ENCODE results near the gene CDH24. TPM values are rescaled to one million over a fixed set of nuclear protein-coding genes. Genes with fewer than 3 reads are reported as not detected.

Gene CDH24
- total RNA-seq, 1 experiment from 2014 or later: 7.9 TPM

GRCh38 chr14:23052182-23052623 is 5.1 kb downstream of the CDH24 start:
- BruUV-seq (replicated peaks): no TSS peak
- no peaks in the 10 kb centered on the region for H3K27me3 ChIP-seq (replicated peaks; ENCODE audit: control insufficient read depth, insufficient read depth, low read length)
- Mint-ChIP-seq H3K4me1 (ENCODE audit: low read depth, unreplicated experiment) (peaks cover 15% of the 10 kb centered on the region), H3K4me3 (ENCODE audit: unreplicated experiment) (no peak overlapping the region), H3K36me3 (ENCODE audit: insufficient read depth, unreplicated experiment) (peaks cover 6% of the 10 kb centered on the region), H3K27ac (ENCODE audit: unreplicated experiment) (no peak overlapping the region), H3K27me3 (ENCODE audit: insufficient read depth, unreplicated experiment) (no peaks in the 10 kb centered on the region), H3K9me3 (ENCODE audit: unreplicated experiment) (no peaks in the 10 kb centered on the region)
- no peak for DNase-seq
- no peaks in the 10 kb centered on the region for H3K36me3 ChIP-seq (ENCODE audit: control insufficient read depth, insufficient read depth, low read length)
- POLR2A ChIA-PET: no interaction called here
- CTCF ChIA-PET: interaction anchor here (0.5 to 2.0 kb wide), 5 partner anchors 19 to 65 kb away, joined by 3 to 16 read pairs (median 6); no protein-coding TSS in a partner anchor
- H3K4me3 ChIP-seq (ENCODE audit: low read depth, low read length): no peak overlapping the region
- intact Hi-C loops (cut with micrococcal nuclease; ENCODE audit: unreplicated experiment): no loop called here
- TF ChIP-seq CTCF (IDR thresholded peaks at IDR 0.05; ENCODE audit: insufficient read depth in 1 of 2, low read depth in 1 of 2, low read length in 1 of 2, severe bottlenecking in 1 of 2, unreplicated experiment in 1 of 2): peak in 1 of 2 experiments; percentile 32
- H3K9me3 ChIP-seq: no peaks in the 10 kb centered on the region
- peaks cover 7% of the 10 kb centered on the region for H3K4me1 ChIP-seq

GRCh38 chr14:23051141-23052057 is 5.9 kb downstream of the CDH24 start:
- H3K9me3 Mint-ChIP-seq (ENCODE audit: unreplicated experiment): no peaks in the 10 kb centered on the region
- POLR2A ChIA-PET: no interaction called here
- BruUV-seq (replicated peaks): no TSS peak

GRCh38 chr14:23049011-23049410 is 8.3 kb downstream of the CDH24 start:
- no peak overlapping the region for H3K4me3 Mint-ChIP-seq (ENCODE audit: unreplicated experiment)
- H3K27me3 Mint-ChIP-seq (ENCODE audit: insufficient read depth, unreplicated experiment): no peaks in the 10 kb centered on the region
- TF ChIP-seq CTCF (IDR thresholded peaks at IDR 0.05; ENCODE audit: insufficient read depth in 1 of 2, low read depth in 1 of 2, low read length in 1 of 2, severe bottlenecking in 1 of 2, unreplicated experiment in 1 of 2): no peak
- no peaks in the 10 kb centered on the region for H3K27me3 ChIP-seq (replicated peaks; ENCODE audit: control insufficient read depth, insufficient read depth, low read length)
- H3K9me3 Mint-ChIP-seq (ENCODE audit: unreplicated experiment): no peaks in the 10 kb centered on the region
- H3K4me1 Mint-ChIP-seq (ENCODE audit: low read depth, unreplicated experiment): no peaks in the 10 kb centered on the region
- H3K27ac Mint-ChIP-seq (ENCODE audit: unreplicated experiment): no peak overlapping the region
- intact Hi-C loops (cut with micrococcal nuclease; ENCODE audit: unreplicated experiment): no loop called here
- CTCF ChIA-PET: no interaction called here
- H3K36me3 Mint-ChIP-seq (ENCODE audit: insufficient read depth, unreplicated experiment): no peaks in the 10 kb centered on the region
- POLR2A ChIA-PET: no interaction called here
- no peak for DNase-seq
- H3K4me1 ChIP-seq: peaks cover 11% of the 10 kb centered on the region
- H3K9me3 ChIP-seq: no peaks in the 10 kb centered on the region
- no TSS peak for BruUV-seq (replicated peaks)
- H3K36me3 ChIP-seq (ENCODE audit: control insufficient read depth, insufficient read depth, low read length): no peaks in the 10 kb centered on the region
- no peak overlapping the region for H3K4me3 ChIP-seq (ENCODE audit: low read depth, low read length)

More at GRCh38 chr14:23051141-23052057, 5.9 kb downstream of the CDH24 start:
- Histone ChIP-seq H3K4me3 (ENCODE audit: low read depth, low read length) (no peak overlapping the region), H3K27me3 (replicated peaks; ENCODE audit: control insufficient read depth, insufficient read depth, low read length) (no peaks in the 10 kb centered on the region), H3K9me3 (no peaks in the 10 kb centered on the region), H3K4me1 (peaks cover 7% of the 10 kb centered on the region), H3K36me3 (ENCODE audit: control insufficient read depth, insufficient read depth, low read length) (no peaks in the 10 kb centered on the region)
- Mint-ChIP-seq H3K4me3 (ENCODE audit: unreplicated experiment) (no peak overlapping the region), H3K27ac (ENCODE audit: unreplicated experiment) (no peak overlapping the region), H3K36me3 (ENCODE audit: insufficient read depth, unreplicated experiment) (no peaks in the 10 kb centered on the region), H3K27me3 (ENCODE audit: insufficient read depth, unreplicated experiment) (no peaks in the 10 kb centered on the region), H3K4me1 (ENCODE audit: low read depth, unreplicated experiment) (peaks cover 8% of the 10 kb centered on the region)
- TF ChIP-seq CTCF (IDR thresholded peaks at IDR 0.05; ENCODE audit: insufficient read depth in 1 of 2, low read depth in 1 of 2, low read length in 1 of 2, severe bottlenecking in 1 of 2, unreplicated experiment in 1 of 2): no peak
- no peak for DNase-seq
- CTCF ChIA-PET: interaction anchor here (0.6 to 2.0 kb wide), 6 partner anchors 20 to 234 kb away, joined by 3 to 16 read pairs (median 6); no protein-coding TSS in a partner anchor
- intact Hi-C loops (cut with micrococcal nuclease; ENCODE audit: unreplicated experiment): no loop called here
